Natural killer cell (primary cell): Measurements from ENCODE around the gene VEGFC. TPM values are rescaled to one million over a fixed set of nuclear protein-coding genes. Genes with fewer than 3 reads are reported as not detected.

ENCODE experiments used
- ATAC-seq, 3 donors: fragments of 150-1000 bp in 2 of 3; fragments of 200-7000 bp in 1 of 3; cut with Tn5 transposase; 1 replicate in 1 of 3; 2 replicates in 2 of 3; pipeline ENCODE4 v1.10.0; 2021; ENCODE audit warnings: mild to moderate bottlenecking in 2 of 3, moderate library complexity in 2 of 3
- DNase-seq, 2 donors: peaks; one replicate each; pipeline versions ENCODE4 v3.0.0 to v3.0.0-alpha.2; 2013 to 2021; ENCODE audit warnings: mixed read lengths in 1 of 2
- H3K27ac ChIP-seq: one replicate; pipeline ENCODE4 v1.5.1; 2013; ENCODE audit warnings: mild to moderate bottlenecking, low read length
- H3K27me3 ChIP-seq: one replicate; pipeline ENCODE4 v1.6.1; 2013; ENCODE audit warnings: low read length; ENCODE audit not compliant: control insufficient read depth, insufficient read depth
- H3K36me3 ChIP-seq: one replicate; pipeline ENCODE4 v1.6.1; 2013; ENCODE audit warnings: low read length; ENCODE audit not compliant: control insufficient read depth, insufficient read depth
- H3K4me1 ChIP-seq: one replicate; pipeline ENCODE4 v1.6.1; 2013; ENCODE audit warnings: low read length; ENCODE audit not compliant: control insufficient read depth, insufficient read depth
- H3K4me3 ChIP-seq: one replicate; pipeline ENCODE4 v1.5.1; 2013; ENCODE audit warnings: low read length
- H3K9me3 ChIP-seq: one replicate; pipeline ENCODE4 v1.6.1; 2013; ENCODE audit warnings: low read length; ENCODE audit not compliant: control insufficient read depth, insufficient read depth
- H3K27ac Mint-ChIP-seq, 2 donors: one replicate each; pipeline ENCODE4 v1.8.0; 2022; ENCODE audit warnings: mild to moderate bottlenecking in 2 of 2, mixed read lengths in 2 of 2, moderate library complexity in 1 of 2
- H3K27me3 Mint-ChIP-seq, 2 donors: one replicate each; pipeline ENCODE4 v1.8.0; 2022; ENCODE audit warnings: low read depth in 2 of 2, mixed read lengths in 2 of 2
- H3K36me3 Mint-ChIP-seq: one replicate; pipeline ENCODE4 v1.8.0; 2022; ENCODE audit warnings: mixed read lengths
- H3K4me1 Mint-ChIP-seq, 2 donors: one replicate each; pipeline ENCODE4 v1.8.0; 2022; ENCODE audit warnings: mixed read lengths in 2 of 2
- H3K4me3 Mint-ChIP-seq: one replicate; pipeline ENCODE4 v1.8.0; 2022; ENCODE audit warnings: mild to moderate bottlenecking, moderate library complexity, mixed read lengths
- H3K9me3 Mint-ChIP-seq, 2 donors: one replicate each; pipeline ENCODE4 v1.8.0; 2022; ENCODE audit warnings: mixed read lengths in 2 of 2
- CTCF ChIP-seq: fragments of 200-600 bp; IDR thresholded peaks from one replicate; pipeline ENCODE4 v1.8.0; 2022; ENCODE audit warnings: antibody characterized with exemption
- WGBS: methylation state at CpG from one replicate; pipeline ENCODE4 v1.1.7; 2013; ENCODE audit warnings: missing lambda C conversion rate; ENCODE audit not compliant: insufficient coverage; 5-methylcytosine and 5-hydroxymethylcytosine counted together
- intact Hi-C: fragments of 100-400 bp; cut with micrococcal nuclease; formaldehyde crosslinking; loops from one replicate; pipeline ENCODE4 v1.14.2; 2022
- total RNA-seq, 4 donors: library from RNA; stranded (reverse); fragments of 120-200 nt in 1 of 4; gene quantifications; one replicate each; pipeline versions ENCODE4 v1.2.3 to v1.2.4, GENCODE V29; 2013 to 2022

VEGFC gene
- total RNA-seq, 3 donors from 2014 or later (not counting 1 experiment from before 2014, with no cell fraction given): not detected

DNA sequence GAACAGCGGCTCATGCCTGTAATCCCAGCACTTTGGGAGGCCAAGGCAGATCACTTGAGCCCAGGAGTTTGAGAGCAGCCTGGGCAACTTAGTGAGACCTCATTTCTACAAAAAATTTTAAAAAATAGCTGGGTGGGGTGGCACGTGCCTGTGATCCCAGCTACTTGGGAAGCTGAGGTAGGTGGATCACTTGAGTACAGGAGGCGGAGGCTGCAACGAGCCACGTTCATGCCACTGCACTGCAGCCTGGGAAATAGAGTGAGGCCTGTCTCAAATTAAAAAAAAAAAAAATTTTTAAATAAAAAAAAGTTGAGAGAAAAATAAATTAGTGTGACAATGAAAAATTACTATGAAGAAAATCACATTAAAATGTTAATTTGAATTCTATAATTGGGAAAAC, 10.5 kb downstream of the VEGFC start:
- intact Hi-C loops: no loop called here
- 83% methylated on average over 5 of the region's 5 CpGs for WGBS
- no peak overlapping the region for H3K27ac ChIP-seq
- H3K4me1 Mint-ChIP-seq: no peaks in the 10 kb centered on the region
- H3K9me3 Mint-ChIP-seq: peaks cover 0 to 8% of the 10 kb centered on the region in 2 donors
- H3K4me1 ChIP-seq: no peaks in the 10 kb centered on the region
- DNase-seq (no peak), ATAC-seq (no peak)
- no peak for TF ChIP-seq CTCF
- H3K27ac Mint-ChIP-seq: no peak overlapping the region
- H3K27me3 Mint-ChIP-seq: no peaks in the 10 kb centered on the region
- H3K36me3 Mint-ChIP-seq: no peaks in the 10 kb centered on the region
- H3K4me3 ChIP-seq: no peak overlapping the region
- no peak overlapping the region for H3K4me3 Mint-ChIP-seq
- H3K9me3 ChIP-seq: no peaks in the 10 kb centered on the region
- H3K27me3 ChIP-seq: no peaks in the 10 kb centered on the region
- no peaks in the 10 kb centered on the region for H3K36me3 ChIP-seq

GRCh38 chr4:176781739-176782100, 11.0 kb downstream of the VEGFC start:
- no peaks in the 10 kb centered on the region for H3K27me3 ChIP-seq
- peaks cover 0 to 8% of the 10 kb centered on the region in 2 donors for H3K9me3 Mint-ChIP-seq
- H3K4me3 Mint-ChIP-seq: no peak overlapping the region
- H3K27ac ChIP-seq: no peak overlapping the region
- H3K36me3 ChIP-seq: no peaks in the 10 kb centered on the region
- H3K36me3 Mint-ChIP-seq: no peaks in the 10 kb centered on the region
- no peaks in the 10 kb centered on the region for H3K4me1 Mint-ChIP-seq
- intact Hi-C loops: no loop called here
- H3K4me3 ChIP-seq: no peak overlapping the region
- DNase-seq (no peak), ATAC-seq (no peak)
- H3K27ac Mint-ChIP-seq: no peak overlapping the region
- H3K27me3 Mint-ChIP-seq: no peaks in the 10 kb centered on the region
- WGBS: 92% methylated on average over 4 of the region's 4 CpGs
- H3K4me1 ChIP-seq: no peaks in the 10 kb centered on the region
- no peaks in the 10 kb centered on the region for H3K9me3 ChIP-seq
- TF ChIP-seq CTCF: no peak

DNA sequence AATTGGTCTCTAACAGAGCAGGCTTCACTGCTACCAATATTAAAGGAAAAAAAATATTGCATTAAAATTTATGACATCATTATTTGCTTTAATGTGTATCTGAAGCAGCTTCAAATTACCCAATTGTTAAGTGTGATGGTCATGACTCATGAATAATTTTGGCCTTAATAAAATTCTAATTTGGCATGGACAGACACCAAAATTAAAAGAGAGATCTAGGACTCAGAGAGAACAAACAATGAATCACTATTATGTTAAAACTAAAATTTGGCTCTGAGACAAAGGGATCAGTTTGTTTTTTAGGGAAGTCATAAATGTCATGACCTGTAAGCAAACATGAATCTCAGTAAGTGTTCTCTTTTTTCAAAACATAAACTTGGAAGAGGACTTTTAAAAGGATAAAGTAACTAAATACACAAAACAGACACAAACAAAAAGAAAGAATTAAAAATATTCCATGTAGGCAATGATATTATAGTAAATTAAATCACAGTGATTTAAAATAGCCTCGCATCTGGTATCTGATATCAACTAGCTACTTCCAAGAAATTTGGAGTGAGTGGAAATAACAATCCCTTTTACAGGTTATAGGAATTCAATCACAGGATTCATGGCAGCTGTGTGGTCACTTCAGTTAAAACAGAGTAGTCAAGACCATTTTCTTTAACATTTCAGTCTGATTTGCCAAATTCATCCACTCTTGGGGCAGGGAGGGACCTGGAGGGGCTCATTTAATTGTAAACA, 11.6 kb downstream of the VEGFC start:
- no peak for ATAC-seq
- peaks cover 3 to 9% of the 10 kb centered on the region in 2 donors for H3K9me3 Mint-ChIP-seq

More for the DNA sequence above, 11.6 kb downstream of the VEGFC start:
- Histone ChIP-seq H3K9me3 (no peaks in the 10 kb centered on the region), H3K36me3 (no peaks in the 10 kb centered on the region), H3K27ac (no peak overlapping the region), H3K27me3 (no peaks in the 10 kb centered on the region), H3K4me3 (no peak overlapping the region), H3K4me1 (no peaks in the 10 kb centered on the region)
- no peak for TF ChIP-seq CTCF
- no CpG with 5 or more reads among the region's 1 CpG for WGBS
- H3K27me3 Mint-ChIP-seq: no peaks in the 10 kb centered on the region
- H3K36me3 Mint-ChIP-seq: no peaks in the 10 kb centered on the region
- no peak overlapping the region for H3K4me3 Mint-ChIP-seq
- intact Hi-C loops: no loop called here
- DNase-seq: no peak
- no peak overlapping the region for H3K27ac Mint-ChIP-seq
- H3K4me1 Mint-ChIP-seq: no peaks in the 10 kb centered on the region
